NK-92 treated with Interleukin-12 subunit alpha and Interleukin-12 subunit beta, amount 100 ng/mL, for 24 hours (cell line): ENCODE results near the gene RRBP1.

Experiments used
- DNase-seq: peaks from one replicate; lab custom pipeline; 2025; lab: John Stamatoyannopoulos, UW

The RRBP1 gene

DNA sequence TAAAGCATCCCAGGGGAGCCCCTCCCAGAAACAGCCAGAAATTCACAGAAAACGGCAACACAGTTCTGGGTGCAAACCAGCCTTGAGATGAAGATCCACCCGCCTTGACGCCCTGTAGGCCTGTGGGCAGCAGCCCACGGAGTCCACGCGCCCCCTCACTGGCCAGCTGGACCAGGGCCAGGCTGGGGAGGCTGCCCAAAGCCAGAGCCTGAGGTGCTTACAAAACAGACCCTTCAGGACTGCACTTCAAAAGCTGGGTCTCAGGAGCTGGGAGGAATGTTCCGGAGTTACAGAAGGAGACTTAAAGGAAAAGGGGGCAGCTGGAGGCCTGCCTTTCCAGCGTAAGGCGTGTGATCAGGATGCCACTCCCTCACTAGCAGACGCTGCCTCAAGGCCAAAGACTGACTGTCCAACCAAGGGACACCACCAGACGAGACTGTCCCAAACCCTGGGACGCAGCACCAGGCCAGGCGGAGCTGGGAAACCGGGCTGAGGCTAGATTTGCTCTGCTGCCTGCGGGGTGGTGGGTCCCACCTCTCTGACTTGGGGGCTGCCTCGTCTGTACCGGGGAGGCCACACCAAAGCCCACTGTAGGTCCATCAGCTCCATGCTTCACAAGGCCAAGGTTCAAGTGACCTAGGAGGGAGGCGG, 48.1 kb downstream of the RRBP1 start:
- DNase-seq, result no peak

- no peak for DNase-seq
Observed at GRCh38 chr20:17633221-17633849, 48.7 kb downstream of the RRBP1 start.

GRCh38 chr20:17631576-17632319, 50.3 kb downstream of the RRBP1 start:
- DNase-seq, result no peak

- no peak for DNase-seq
Observed at GRCh38 chr20:17630806-17631195, 51.2 kb downstream of the RRBP1 start.

DNA sequence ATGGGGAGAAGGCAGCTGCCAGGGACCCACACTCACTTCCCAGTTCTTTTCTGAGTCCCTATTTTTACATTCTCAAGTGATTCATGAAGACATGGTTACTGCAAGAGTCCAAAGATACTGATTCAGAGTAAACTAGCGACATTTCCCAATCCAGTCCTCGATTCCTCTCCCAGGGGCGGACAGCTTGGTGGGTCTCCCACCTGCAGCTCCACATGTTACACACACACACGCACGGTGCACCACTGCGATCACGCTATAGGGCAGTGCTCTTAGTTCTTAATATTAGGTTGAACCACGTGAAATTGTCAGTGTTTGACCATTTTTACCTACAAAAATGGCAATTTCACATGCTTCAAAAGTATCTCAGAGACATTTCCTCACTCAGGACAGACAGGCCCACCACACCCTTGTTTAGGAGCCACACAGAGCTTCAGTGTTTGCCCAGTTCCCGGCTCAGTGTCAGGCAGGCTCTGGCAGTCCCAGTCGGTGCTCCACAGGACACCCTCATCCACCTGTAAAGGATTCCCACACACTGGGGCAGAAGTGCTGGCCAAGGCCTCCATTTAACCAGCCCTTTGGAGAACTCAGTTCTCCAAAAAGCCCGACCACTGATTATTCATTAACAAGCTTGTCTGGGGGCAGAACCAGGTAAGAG, 51.8 kb downstream of the RRBP1 start:
- no peak for DNase-seq

DNA sequence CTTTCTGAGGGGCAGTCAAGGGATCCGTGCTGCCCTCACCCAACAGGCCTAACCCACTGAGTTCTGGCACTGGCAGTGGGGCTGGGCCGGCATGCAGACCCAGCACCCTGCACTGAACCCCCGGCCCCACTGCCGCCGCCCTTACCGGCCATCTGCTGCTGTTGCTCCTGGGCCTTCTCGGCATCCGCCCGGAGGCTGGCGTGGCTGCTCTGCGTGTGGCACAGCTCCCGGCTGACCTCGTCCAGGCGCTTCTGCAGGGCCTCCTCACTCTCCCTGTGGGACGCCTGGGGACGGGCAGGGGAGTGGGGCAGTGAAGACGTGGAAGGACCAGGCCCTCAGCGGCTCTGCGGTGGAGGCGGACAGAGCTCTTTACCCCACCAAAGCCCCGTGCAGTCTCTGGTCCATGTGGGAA, 52.4 kb downstream of the RRBP1 start:
- no peak for DNase-seq

DNA sequence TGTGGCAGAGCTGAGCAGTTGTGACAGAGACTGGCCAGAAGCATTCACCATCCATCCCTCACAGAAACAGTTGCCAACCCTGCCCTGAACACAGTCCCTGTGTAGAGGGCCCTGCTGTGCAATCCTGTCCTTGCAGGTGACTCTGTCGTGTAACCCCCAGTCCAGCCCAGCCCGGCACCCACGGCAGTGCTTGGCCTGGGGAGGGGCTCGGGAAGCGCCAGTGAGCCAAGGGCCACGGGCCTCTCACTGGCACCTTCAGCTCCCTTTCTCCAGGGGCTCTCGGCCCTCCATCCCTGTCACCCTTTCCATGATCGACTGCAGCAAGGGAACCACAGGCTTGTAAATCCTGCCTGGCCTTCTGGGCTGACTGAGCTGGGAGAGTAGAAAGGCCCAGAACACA, 53.0 kb downstream of the RRBP1 start:
- no peak for DNase-seq

DNA sequence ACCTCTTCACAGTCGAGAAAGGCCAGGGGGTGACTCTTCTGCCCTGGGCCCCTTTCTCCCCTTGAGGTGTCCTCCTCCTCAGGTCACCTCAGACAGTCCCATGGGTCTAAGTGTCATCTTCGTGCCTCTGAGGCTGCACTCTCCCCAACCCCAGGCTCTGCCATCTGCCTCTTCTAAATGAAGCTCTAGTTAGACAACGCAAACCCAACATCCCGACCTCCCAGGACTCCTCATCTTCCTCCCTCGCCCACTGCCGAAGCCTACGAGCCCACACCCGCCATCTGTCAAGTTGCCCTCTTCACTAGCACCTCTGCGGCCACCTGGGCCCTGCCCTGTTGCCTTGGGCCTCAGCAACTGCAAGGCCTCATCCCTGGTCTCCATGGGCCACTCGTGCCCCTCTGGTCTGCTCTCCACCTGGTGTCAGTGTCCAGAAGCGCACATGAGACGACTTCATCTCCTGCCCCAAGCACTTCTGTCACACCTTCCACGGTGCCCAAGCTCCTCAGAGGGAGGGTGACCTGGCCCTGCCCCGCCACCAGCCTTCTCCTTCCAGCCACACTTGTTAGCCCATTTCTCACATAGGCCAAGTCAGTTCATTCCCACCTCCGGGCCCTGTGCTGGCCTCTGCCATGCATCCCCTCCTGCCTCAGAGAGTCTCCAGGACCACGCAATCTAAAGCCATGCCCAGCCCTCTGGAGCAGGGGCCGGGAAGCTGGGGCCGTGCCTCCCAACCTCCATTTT, 53.8 kb downstream of the RRBP1 start:
- no peak for DNase-seq

- no peak for DNase-seq
Observed at GRCh38 chr20:17627101-17627955, 54.7 kb downstream of the RRBP1 start.

DNA sequence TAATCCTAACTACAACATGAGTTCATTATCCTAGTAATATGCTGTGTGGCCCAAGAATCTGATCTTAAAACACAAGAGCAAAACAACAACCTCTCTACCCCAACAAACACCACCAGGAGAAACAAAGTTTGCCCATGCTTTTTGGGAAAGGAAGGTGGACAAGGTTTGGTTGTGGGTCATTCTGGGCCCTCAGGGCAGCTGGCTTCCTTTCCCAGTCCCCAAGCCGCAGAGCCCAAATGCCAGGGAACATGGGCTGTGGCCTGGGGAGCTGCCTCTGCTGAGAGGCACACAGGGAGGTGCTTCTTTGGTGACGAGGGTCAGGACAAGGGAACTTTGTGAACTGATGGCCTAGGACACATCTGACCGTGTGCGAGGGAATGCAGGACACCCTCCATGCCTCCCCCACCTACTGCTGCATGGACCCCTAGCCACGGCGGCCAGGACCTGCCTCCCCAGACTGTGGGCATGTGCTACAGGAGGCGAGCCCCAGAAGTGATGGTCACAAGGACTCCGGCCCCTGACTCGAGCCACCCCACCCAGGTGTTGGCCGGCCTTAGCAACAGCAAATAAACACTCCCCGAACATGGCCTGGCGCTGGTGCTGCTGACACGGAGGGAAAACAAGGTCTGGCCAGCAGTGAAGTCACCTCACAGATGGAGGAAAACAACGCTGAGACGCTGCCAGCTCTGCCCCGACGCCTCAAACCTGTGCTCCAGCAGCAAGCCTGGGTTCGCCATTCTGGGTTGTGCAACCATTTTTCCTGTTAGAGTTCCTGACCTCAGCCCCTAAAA, 55.6 kb downstream of the RRBP1 start:
- no peak for DNase-seq

DNA sequence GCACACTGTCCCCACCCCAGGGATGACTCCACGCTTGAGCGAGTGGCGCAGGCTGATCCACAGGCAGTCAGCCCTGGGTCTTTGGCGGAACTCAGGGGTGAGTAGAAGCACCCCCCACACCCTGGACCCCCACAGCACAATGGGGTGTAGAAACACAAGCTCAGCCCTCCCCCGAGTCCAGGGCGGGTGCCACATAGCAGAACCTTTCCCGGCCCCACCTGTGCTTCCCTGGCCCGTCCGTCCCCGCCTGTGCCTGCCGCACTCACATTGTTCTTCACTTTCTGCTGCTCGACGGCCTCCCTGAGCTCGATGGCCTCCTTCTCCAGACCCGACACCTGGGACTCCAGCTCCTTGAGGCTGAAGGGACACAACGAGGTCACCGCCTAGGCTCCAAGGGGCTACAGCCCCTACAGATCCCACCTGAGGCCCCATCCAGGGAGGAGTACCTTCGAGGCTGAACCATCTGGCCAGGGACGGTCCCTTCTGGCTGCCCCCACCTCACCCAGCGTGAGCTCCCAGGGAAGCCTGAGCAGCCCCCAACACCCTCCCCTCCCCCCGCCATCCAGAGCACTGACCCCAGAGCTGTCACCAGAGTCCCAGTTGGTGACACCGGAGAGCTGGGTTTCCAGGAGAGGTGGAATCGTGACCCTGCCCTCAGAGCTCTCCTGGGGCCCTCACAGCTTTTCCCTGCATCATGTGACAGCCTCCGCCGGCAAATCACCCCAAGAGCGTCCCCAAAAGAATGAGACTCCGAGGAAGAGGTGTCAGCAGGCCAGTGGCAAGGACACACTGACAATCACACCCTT, 56.6 kb downstream of the RRBP1 start:
- no peak for DNase-seq

DNA sequence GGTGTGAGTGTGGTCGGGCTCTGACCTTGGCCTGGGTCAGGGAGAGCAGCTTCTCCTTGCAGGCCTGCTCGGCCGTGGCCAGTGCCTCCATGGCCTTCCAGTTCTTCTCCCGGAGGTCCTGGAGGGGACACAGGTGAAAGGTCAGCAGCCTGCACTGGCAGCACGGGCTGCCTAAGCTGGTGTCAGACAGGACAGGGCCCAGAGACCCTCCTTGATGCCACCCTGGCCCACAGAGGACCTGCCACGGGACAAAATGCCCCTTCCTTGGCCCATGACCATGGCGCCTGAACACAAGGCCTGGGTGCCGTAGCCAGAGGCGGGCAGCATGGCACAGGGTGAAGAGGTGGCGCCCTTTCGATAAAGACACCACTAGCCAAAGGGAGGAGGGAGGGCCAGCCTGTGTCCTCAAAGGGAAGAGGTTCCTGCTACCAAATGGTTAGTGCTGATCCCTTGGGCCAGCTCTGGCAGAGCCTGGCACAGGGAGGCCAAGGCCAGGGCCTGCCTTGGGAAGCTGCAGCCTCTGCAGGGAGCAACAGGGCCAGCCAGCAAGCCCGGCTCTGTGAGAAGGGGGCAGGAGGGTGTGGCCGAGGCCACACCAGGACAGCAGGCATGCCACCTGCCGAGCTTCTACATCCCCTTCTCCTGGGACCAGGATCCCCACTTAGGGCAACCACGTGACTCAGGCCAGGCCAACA, 57.3 kb downstream of the RRBP1 start:
- DNase-seq, result no peak

- DNase-seq, result no peak
Observed at GRCh38 chr20:17624070-17624469, 58.0 kb downstream of the RRBP1 start.

GRCh38 chr20:17622851-17623508, 59.1 kb downstream of the RRBP1 start:
- DNase-seq, result no peak

GRCh38 chr20:17622086-17622850, 59.8 kb downstream of the RRBP1 start:
- DNase-seq, result no peak

GRCh38 chr20:17621229-17621968, 60.6 kb downstream of the RRBP1 start:
- DNase-seq, result no peak
